Cerebellar nuclear complex (tissue), 1 donor: ENCODE data around the gene ARHGAP18.

ENCODE experiments used
- DNase-seq, 2 experiments: peaks; one replicate each; lab custom pipeline; 2025; lab: John Stamatoyannopoulos, UW

The ARHGAP18 gene

GRCh38 chr6:129691043-129691640 lies 18.8 kb downstream of the ARHGAP18 start:
- no peak for DNase-seq

- no peak for DNase-seq
Measured at GRCh38 chr6:129686941-129687627, 22.9 kb downstream of the ARHGAP18 start.

- no peak for DNase-seq
Measured at GRCh38 chr6:129685662-129686031, 24.3 kb downstream of the ARHGAP18 start.

GRCh38 chr6:129684903-129685661 lies 24.9 kb downstream of the ARHGAP18 start:
- no peak for DNase-seq

- DNase-seq = no peak
Measured at GRCh38 chr6:129684323-129684884, 25.6 kb downstream of the ARHGAP18 start.

- no peak for DNase-seq
Measured at GRCh38 chr6:129683601-129684322, 26.2 kb downstream of the ARHGAP18 start.

GRCh38 chr6:129681913-129682205 lies 28.1 kb downstream of the ARHGAP18 start:
- DNase-seq = no peak

GRCh38 chr6:129680633-129681032 lies 29.3 kb downstream of the ARHGAP18 start:
- DNase-seq = no peak

- DNase-seq = no peak
Measured at GRCh38 chr6:129679758-129680157, 30.2 kb downstream of the ARHGAP18 start.

- DNase-seq = no peak
Measured at GRCh38 chr6:129679275-129679674, 30.7 kb downstream of the ARHGAP18 start.

- no peak for DNase-seq
Measured at GRCh38 chr6:129678463-129678862, 31.5 kb downstream of the ARHGAP18 start.

- DNase-seq = no peak
Measured at GRCh38 chr6:129677620-129678325, 32.2 kb downstream of the ARHGAP18 start.

GRCh38 chr6:129675669-129676472 lies 34.1 kb downstream of the ARHGAP18 start:
- DNase-seq = no peak

- no peak for DNase-seq
Measured at GRCh38 chr6:129673748-129674147, 36.2 kb downstream of the ARHGAP18 start.

GRCh38 chr6:129672881-129673631 lies 36.9 kb downstream of the ARHGAP18 start:
- no peak for DNase-seq

- DNase-seq = no peak
Measured at GRCh38 chr6:129672341-129672682, 37.7 kb downstream of the ARHGAP18 start.

GRCh38 chr6:129671442-129672340 lies 38.3 kb downstream of the ARHGAP18 start:
- DNase-seq = no peak

GRCh38 chr6:129670634-129671033 lies 39.3 kb downstream of the ARHGAP18 start:
- DNase-seq = no peak

- DNase-seq = no peak
Measured at GRCh38 chr6:129667621-129668020, 42.4 kb downstream of the ARHGAP18 start.
